ENCODE measurements around the gene PHOX2B.
"Not testable (repeated sequence)": the region's sequence is repeated elsewhere in the genome, so short reads cannot be mapped to it uniquely, and the experiment has no call there.

Gene PHOX2B

DNA sequence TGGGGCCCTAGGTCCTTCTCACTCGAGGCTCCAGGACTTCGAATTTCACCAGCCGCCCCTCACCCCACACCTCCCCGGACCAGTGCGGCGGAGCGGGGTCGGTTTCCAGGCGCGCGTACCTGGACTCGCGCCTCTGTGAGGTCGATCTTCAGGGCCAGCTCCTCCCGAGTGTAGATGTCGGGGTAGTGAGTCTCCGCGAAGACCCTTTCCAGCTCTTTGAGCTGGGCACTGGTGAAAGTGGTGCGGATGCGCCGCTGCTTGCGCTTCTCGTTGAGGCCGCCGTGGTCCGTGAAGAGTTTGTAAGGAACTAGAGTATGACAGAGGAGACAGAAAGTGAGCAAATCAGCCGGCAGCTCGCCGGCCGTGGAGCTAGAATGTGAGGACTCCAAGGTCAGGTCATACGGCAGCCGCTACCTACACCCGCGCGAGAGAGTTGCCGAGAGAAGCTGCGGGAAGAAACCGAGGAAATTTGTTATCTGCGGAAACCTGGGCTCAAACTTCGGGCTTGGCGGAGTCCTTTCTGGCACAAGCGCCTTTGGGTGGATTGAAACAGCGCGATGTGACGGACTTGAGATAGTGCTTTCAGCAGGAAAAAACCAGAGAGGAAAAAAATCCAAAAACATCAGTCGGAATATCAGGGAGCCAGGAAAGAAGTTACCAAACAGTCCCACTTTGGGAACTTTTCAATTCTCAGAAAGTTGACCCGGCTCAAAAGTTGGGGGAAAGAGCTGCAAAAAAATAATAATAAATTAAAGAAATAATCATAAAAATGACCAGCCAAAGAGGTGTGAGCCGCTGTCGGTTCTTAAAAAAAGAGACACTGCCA lies 1.1 kb downstream of the PHOX2B start:
- DNase-seq = no peak

DNA sequence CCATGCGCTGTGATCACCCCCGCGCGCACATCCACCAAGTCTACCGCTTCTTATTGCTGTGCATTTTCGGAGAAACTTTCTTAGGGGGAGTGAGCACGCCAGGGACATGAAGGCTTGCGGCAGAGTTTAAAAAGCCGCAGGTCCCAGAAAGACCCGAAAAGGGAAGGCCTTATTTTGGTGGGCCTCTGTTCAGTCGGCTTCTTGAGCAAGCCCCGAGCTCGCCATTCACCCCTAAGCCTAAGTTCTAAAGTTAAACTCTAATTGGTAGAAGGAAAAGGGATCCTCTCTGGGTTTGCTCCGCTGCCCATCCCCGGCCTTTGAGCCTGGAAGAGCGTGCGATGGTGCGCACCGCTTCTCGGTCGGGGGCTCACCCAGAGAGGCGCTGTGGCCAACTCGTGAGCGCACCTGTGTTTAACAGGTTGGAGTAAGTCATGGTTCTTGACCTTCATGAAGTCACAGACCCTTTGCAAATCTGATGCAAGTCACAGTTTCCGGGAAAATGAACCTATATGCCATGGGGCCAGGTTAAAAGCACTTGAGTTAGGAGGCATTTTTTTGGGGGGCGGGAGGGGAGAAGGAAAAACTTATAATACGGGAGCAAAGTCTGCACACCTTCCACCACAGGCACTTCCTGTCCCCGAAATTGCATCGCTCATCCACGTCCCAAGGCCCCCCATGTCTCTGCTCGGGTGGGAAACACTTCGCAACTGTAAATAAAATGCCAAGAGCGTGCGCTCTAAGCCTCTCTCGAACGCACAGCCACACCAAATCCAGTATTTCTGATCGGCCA lies 1.9 kb downstream of the PHOX2B start:
- no peak for DNase-seq

DNA sequence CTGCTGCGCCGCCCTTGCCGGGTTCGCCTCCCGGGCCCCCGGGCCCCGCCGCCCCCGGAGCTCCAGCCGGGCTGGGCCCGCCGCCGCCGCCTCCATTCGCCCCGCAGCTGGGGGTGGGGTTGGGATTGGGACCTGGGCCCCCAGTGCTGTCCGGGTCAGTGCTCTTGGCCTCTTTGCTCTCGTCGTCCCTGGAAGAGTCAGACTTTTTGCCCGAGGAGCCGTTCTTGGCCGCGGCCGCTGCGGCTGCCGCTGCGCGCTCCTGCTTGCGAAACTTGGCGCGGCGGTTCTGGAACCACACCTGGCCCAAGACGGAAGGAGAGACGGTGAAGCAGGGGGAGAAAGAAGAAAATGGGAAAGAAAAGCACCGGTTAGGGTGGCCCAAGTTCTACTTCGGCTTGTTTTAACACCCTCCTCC lies 2.5 kb downstream of the PHOX2B start:
- DNase-seq = no peak

DNA sequence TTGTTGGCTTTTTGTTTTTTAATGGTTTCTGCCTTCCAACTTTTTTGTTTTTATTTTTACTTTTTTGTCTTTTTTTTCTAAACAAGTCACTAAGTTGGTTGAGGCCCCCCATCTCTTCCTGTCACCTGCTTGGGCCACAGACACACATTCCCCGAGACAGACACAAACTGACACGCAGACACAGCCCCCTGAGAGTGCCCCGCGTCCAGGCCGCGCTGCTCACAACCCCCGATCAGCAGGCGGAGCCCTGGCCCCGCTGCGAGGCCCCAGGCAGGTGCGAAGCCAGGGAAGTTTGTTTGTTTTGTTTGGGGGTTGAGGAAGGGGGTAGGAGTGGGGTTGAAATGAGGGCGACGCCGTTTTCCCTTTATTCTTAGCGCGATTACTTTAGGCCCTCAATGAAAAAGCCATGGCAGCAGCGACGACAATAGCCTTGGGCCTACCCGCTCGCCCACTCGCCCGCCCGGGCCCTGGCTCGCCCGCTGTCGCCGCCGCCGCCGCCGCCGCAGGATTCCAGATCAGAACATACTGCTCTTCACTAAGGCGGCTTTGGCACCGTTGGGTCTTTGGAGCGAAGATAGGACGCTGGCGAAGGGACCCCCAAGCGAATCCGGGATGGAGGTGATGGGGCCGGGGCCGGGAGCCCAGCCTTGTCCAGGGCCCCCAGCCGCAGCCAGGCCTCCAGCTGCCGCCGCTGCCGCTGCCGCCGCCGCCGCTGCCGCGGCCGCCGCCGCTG lies 3.1 kb downstream of the PHOX2B start:
- no peak for DNase-seq

DNA sequence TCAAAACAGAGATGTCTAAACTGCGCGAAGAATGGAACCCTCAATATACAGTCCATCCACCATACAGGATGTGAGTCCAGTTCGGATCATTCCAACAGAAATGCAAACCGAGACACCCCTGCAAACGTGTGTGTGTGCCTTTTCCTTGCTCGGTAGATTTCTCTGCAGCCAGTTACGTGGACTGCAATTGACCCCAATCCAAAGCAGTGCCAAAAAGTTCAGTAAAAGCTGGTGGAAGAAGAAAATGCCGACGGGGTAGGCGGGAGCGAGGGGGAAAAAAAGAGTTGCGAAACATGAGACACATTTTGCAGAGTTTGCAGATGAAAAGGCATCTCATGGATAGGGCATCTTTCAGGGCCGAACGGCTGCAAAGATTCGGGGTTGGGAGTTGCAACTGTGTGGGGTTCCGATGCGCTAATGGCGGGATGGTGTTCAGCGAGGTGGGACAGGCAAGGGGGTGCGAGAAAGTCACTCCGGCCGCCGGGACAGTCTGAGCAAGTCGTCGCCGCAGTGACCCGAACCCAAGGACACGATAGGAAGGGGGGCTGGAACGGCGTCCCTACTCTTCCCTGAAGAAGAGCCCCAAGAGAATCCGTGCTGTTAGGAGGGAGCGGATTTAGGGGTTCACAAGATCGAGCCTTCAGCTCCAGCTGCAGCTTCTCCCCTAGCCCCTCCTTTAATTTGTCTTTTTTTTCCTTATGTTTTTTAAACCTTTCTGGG lies 3.8 kb downstream of the PHOX2B start:
- DNase-seq = no peak

DNA sequence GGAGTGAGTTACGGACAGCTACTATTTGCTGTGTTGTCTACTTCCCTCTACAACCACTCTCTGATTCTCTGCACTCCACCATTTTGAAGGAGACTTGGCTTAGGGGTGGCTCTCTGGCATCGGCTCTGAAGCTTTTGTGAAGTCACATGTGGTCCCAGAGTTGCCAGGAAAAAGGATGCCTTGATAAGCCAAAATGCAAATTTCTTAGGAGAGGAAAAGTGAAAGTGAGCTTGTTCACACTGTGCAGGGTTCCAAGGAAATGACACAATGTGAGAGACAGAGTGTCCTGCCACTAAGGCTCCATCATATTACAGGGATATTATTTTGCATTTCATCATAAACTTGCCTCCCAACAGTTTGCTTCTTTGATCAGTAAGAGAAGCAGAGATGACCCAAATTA lies 7.2 kb downstream of the PHOX2B start:
- no peak for DNase-seq

DNA sequence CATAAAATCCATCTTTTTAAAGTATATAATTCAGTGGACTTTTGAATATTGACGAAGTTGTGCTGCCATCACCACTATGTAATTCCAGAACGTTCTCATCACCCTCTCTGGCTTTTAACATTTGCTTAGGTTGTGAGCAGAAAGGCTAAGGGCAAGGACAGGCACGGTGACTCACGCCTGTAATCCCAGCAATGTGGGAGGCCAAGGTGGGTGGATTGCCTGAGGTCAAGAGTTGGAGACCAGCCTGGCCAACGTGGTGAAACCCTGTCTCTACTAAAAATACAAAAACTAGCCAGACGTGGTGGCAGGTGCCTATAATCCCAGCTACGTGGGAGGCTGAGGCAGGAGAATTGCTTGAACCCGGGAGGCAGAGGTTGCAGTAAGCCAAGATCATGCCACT lies 11.0 kb downstream of the PHOX2B start:
- DNase-seq = not testable (repeated sequence)

DNA sequence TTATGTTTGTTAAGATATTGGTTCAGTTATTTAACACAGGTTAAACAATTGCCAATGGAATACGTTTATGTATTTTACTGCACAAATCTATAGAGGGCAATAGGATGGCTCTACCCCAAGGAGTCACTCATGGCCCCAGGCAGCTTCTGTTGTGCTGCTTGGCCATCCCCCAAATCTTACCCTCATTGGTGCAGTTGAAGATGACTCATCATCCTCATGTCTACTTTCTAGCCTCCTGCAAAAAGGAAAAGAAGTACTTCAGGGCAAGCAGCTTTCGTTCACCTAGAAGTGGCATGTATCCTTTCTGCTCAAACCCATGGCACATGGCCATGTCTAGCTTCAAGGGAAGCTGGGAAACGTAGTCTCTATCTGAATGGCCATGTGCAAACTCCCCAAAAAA lies 14.2 kb downstream of the PHOX2B start:
- no peak for DNase-seq

DNA sequence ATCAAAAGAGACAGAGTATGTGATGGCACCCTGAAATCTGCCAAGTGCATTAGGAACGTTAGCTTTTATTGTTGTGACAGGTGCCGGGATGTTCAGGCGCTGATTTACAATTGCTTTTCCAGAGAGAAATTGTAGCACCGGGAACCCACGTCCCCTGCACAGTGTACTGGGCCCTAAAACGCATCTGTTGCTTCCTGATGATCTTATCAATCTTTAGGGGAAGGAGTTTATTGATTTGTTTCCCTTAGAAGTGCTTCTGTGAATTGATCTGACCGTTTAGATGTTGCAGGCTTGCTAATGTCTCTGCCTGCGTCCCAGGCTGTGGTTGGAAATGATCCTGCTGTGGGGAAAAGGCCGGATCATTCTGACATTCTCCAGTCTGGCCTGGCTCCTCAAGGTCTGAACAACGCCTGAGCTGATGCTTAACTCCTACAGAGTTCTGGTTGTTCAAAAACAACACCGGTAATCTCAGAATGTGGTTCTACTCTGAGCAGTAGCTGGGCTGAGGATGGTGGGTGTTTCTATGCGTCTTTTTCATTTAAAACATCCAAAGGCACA lies 16.9 kb downstream of the PHOX2B start:
- no peak for DNase-seq

DNA sequence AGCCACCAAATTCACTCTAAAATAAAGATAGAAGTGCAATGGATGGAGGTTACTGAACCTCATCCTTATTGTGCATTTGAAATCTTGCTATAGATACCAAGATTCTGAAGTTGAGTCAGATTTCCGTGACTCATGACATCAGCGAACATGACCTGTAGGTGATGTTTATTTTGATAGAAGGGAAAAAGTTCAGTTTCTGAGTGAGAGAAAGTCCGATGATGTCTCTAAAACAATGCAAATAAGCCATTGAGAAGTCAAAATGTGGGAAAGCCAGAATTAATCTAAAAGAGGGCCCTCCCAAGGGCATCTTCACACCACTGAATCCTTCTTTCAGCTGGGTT lies 20.0 kb downstream of the PHOX2B start:
- no peak for DNase-seq

DNA sequence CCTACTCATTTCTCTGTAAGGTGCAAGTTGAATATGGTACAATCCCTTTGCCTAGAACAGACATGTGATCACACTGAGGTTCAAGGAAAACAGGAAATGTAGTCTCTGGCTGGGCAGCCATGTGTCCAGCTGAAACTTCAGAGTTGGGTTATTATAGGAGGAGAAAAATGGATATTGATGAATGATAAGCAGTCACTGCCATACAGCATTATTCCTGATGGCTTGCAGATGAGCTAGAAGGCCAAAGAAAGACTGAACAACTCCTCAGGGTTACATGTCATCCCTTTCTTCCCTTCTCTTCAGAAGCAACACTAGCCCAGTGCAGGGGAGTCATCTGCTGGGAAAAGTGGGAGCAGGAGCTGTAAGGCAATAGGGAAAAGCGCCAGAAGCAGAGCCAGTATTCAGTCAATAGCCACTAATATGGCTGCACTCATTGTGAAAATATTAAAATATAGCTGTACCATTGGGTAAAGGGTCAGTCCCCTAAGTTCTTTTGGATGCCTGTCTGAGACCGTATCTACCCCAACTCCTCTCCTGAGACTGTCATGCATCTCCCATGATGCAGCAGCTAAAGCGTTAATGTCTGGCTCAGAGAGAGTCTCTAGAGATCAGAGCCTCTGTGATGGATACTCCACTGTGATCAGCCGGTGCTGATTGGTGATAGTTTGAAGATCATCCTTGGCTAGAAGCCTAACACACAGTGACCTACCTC lies 20.5 kb downstream of the PHOX2B start:
- DNase-seq = no peak

DNA sequence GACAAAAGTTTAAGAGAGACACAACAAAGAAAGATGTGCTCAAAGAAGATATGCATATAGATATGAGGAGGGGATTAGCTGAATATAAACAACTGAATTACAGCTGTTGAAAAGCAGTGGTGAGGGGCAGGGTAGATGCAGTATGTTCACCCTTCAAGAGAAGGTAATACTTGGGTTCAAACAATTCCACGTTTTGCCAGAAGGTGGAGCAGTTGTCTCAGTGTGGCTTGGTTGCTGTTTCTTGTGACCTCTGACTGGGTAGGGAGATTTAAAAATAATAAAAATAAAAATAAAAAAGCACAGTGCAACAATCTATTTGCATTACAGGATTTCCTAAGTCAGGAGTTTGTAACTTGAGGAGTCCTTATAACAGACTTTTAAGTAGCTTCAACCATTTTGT lies 23.3 kb downstream of the PHOX2B start:
- no peak for DNase-seq

DNA sequence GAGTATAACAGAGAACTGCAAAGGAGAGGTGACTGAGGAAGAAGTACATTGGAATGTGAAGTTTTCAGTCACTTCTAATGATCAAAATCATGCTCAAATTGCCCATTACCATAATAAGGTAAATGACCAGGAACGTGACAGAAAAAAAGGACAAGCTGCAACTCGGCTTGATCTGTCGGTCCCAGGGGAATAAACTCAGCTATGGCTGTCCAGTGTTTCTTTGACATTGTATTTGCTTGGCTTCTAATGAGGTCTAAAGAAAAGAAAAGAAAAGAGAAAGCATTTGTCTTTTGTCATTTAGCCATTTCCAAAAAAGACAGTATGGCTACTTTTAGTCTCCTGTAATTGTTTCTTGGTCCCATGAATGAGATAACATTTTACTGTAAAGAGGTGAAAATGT lies 25.2 kb downstream of the PHOX2B start:
- DNase-seq = no peak

DNA sequence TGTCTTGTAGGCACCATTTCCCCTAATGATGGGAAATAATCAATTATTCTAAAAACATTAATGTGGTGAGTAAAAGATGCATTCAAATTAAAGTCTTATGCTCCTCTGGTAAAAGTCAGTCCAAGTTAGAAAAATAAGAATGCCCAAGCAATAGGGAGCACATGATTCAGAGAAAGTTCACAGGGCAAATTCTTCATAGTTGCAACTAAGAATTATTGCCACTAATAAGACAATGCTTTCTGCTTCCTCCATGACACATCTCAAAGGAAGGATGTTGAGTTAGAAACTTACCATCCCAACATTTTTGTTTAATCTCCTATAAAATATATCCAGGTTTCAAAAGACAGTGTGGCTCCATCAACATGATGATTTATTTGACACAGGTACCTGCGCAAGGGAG lies 26.3 kb downstream of the PHOX2B start:
- no peak for DNase-seq

DNA sequence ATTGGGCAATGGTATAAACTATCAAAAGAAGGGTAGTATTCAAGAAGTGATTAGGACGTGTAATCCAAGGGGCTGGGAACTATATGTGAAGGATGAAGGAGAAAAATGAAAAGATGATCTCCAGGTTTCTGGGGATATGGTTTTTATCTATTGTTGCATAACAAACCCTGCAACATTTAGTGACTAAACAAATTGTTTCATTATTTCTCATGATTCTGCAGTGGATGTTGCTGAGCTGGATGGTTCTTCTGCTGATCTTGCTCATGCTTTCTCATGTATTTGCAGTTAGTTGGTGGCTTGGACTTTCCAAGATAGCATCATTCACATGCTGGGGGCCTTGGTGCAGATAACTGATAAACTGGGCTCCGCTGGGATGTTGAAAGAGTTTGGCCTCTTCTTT lies 29.1 kb downstream of the PHOX2B start:
- no peak for DNase-seq

DNA sequence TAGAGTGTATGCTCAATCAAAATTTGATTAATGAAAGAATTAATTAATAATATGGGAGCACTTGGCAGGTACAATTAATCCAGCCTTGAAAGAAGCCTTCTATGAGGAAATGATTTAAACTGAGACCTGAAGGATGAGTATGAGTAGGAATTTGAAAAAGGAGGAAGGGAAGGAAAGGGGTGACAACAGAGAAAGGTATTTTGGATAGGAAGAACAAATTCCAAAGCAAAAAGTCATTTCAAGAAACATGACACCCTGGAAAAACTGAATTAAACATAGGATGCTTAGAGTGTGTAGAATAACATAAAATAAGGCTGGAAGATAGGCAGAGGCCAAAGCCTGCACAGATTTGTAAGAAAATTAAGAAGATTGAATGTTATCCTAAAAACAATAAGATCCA lies 29.6 kb downstream of the PHOX2B start:
- no peak for DNase-seq

DNA sequence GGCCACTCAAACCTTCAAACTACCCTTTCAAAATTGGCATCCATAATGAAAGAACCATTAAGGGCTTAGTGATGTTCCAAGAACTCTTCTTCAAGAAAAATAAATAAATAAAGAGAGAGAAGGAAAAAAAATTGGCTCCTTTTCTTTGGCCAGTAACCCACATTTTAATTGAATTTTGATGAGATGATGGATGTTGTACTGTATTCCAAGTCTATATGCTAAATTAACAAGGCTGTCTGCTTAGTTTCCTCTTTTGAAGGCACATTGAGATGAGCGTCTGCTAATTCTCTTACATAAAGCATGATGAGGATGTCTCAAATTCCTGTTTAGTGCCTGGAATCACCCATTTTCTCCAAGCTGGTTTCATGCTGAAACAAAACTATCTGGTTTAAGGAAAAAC lies 33.4 kb downstream of the PHOX2B start:
- no peak for DNase-seq

DNA sequence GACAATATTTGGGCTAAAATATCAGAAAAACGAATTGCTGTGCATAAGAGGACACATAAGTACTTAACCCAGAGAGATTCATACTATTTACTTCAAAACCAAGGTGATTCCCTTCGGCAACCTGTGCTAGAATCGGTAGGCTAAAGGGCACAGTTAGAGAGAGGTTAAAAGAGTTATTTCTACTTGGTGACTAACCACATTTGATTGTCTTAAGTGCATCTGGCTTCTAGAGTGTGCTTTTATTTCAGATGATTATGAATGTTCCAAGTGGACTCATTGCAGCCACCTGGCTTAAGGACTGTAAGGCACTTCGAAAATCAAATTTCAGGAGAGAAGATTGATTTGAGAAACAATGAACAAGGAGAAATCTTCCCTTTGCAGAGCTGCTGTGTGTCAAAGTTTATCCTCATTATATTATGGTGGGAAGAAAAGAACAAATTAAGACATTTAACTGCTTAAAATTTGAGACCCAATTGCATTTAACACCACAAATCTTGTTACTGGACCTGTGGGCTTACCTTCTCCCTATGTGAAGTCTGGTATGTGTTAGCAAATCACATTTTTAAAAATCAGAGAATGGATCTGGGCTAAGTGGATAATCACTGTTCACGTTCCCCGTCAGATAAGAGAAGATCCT lies 34.0 kb downstream of the PHOX2B start:
- DNase-seq = no peak

DNA sequence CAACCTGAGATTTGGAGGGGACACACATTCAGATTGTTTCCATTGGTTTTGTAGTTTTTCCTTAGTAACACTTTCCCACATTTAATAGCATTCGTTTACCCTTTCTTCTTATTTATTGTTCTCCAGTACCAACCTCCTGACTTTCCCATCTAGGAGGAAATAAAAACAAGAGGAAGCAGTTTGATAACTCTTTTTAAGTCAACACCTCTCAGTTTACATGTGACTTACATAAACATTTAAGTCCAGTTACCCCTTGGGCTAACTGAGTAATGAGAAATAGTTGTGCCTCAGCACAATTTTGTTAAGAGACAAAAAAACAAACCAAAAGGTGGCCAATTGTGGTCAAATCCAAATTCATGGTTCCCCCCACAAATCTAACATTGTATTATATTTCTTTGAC lies 34.8 kb downstream of the PHOX2B start:
- no peak for DNase-seq

DNA sequence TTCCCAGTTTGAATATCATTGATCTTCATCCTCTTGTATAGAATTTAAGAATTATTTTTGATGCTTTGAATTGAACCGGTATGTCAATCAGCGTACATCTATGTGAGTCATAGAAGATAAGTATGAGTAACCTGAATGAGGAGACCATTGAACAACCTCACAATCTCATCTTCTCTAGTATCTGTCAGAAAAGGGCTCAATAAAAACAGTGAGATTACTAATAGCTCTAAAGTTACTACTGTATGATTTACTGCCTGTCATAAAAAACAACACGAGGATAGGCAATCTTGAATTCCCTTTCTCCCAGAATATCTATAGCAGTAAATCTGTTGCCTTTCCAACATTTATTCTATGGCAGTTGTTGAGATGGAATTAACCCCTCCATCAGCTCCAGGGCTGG lies 36.1 kb downstream of the PHOX2B start:
- no peak for DNase-seq

DNA sequence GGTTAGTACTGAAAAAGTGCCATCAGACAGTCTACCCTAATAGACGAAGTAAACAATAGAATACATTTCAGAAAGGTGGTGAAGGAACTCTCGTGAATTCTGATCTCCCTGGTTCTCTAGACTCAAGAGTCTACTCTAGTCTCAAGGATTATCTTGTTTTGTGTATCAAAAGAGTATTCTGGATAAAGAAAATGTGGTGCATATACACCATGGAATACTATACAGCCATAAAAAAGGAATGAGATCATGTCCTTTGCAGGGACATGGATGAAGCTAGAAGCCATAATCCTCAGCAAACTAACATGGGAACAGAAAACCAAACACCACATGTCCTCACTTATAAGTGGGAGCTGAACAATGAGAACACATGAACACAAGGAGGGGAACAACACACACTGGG lies 36.9 kb downstream of the PHOX2B start:
- not testable (repeated sequence) for DNase-seq

All from activated CD4-positive, alpha-beta T cell treated with anti-CD3 and anti-CD28 coated beads for 1 hour (primary cell).